ENCODE results near the gene DOCK2. TPM values are rescaled to one million over a fixed set of nuclear protein-coding genes. Genes with fewer than 3 reads are reported as not detected.

DOCK2 gene
- total RNA-seq, 1 donor from 2014 or later, result 7.5 TPM

DNA sequence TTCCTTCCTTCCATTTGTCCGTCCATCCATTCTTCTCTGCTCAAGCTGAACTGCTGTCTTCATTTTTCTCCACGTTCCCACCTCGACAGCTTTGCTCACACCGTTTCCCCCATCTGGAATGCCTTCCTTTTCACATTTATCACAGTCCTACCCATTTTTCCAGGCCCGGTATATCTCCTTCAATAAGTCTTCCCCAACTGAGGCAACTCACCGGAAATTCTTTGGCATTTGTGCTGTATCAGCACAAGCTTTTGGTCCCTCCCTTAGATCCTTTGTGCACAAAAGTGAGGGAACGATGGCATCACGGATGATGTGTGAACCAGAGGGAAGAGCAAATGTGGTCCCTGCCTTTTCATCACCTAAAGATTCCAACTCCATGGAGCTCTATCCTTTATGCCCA lies 388.8 kb downstream of the DOCK2 start:
- intact Hi-C loops (cut with micrococcal nuclease), result no loop called here
- no peak for DNase-seq

DNA sequence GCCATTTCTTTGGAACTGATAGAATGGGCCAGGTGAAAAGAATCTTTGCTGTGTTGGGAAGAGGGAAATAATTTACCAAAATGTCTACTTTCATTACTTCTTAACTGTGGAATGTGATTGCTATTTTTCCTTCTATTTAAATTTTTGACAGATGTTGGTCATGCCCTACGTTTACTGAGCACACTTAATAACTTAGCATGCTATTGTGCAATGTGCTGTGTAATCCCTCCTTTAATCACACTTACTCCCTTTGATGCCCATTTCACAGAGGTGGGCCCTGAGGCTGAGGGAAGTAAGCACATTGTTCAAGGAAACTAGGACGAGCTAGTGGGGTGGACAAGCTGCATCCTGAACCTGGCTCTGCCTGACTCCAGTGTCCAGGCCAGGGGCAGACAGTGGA lies 391.0 kb downstream of the DOCK2 start:
- DNase-seq (no peak), ATAC-seq (no peak)
- intact Hi-C loops (cut with micrococcal nuclease), result no loop called here

More for the DNA sequence above, 388.8 kb downstream of the DOCK2 start:
- no peak for ATAC-seq

DNA sequence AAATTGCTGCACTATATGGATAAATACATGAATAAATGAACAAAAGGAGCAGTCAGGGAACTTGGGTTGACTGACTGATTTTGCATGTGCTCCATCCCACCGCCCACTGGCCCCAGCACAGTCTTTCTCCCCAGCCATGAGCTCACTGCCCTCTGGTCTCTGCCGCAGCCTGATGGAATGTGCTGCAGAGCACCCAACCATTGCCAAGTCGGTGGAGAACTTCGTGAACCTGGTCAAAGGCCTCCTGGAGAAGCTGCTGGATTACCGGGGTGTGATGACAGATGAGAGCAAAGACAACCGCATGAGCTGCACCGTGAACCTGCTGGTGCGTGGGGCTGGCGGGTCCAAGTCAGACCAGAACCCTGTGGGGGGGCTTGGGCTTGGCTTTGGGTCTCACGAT lies 397.2 kb downstream of the DOCK2 start:
- no peak for DNase-seq
- intact Hi-C loops (cut with micrococcal nuclease), result no loop called here
- no peak for ATAC-seq

DNA sequence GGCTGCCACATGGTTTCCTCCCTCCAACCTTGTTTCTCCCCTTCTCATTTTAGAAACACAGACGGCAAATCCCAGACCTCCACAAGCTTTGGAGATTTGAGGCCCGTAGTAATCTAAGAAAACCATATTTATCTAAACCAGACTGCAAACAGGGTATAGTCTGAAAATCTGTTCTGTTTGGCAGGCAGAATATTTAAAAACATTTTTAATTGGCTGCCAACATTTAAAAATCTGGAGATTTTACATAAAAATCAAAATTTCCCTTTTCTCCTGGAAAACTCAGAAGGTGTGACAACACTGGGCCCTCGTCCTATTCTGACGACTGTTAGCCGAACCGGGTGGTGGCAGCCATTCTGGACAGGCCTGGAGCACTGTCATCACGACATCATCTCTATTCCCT lies 401.2 kb downstream of the DOCK2 start:
- DNase-seq (no peak), ATAC-seq (no peak)
- intact Hi-C loops (cut with micrococcal nuclease), result no loop called here

DNA sequence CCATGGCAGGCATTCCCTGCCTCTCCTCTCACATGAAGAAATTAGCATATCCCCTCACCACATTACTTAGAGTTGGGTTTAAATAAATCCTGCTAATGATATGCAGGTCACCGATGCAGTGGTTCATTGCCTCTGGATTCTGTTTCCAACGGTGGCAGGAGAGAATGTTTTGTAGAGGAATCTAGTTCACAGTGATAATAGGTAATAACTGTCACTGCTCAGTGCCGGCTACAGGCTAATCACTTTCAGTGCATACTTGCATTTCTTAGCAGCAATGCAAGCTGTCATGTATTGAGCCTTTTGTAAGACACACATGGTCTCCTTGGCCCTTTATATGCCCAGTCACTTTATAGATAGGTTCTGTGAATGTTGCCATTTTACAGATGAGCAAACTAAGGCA lies 402.8 kb downstream of the DOCK2 start:
- ATAC-seq (no peak), DNase-seq (no peak)
- intact Hi-C loops (cut with micrococcal nuclease), result no loop called here

DNA sequence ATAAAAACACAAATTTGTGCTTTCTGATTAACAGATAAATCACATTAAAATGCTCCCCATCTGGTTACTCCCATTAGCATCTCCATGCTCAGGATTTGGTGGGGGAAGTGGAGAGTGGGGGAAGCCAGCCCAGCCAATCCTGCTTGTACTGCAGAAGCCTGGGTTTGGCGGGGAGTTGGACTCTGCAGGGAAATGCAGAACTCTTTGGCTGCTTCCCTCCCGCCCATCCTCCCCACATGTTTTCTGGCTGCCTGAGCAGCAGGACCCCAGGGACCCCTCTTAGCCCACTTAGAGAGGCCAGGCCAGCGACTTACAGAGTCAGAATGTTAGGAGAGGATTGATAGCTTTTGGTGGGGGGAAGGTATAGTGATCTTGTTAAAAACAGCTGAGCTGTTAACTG lies 409.2 kb downstream of the DOCK2 start:
- intact Hi-C loops (cut with micrococcal nuclease), result no loop called here
- no peak for ATAC-seq
- DNase-seq, result no peak

DNA sequence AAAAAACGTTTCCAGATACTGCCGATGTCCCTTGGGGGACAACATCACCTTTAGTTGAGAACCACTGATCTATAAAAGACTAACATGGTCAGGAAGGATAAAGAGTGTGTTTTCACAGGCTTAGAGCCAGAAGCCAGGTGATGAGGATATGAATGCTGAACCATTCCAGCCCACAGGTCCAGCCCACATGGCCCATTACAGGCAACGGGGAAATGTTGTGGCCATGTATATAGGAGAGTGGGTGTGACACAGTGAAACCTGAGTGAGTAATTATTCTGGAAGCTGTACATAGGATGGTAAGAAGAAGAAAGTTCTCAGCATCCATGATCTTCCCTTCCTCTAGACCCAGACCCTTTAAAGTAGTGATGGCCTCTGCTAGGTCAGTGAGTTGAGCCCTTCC lies 412.6 kb downstream of the DOCK2 start:
- ATAC-seq (no peak), DNase-seq (no peak)
- intact Hi-C loops (cut with micrococcal nuclease), result no loop called here

DNA sequence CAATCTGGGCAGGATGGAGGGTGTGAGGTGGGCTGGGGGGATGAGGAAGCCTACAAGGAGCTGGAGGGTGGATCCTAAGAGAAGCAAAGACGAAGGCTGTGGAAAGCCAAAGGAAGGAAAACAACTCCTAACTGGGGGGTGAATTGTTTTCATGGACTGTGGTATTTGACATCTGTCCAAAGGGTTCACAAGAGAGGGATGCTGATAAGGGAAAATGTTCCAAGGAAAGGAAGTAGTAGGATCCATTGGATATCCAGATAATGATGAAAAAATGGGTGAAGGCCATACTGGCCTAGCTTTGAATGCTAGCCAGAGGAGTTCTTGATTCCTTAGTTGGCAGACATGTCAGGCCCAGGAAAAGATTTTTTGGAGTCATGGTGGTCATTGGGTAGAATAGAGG lies 416.8 kb downstream of the DOCK2 start:
- no peak for DNase-seq
- ATAC-seq, result no peak
- intact Hi-C loops (cut with micrococcal nuclease), result no loop called here

DNA sequence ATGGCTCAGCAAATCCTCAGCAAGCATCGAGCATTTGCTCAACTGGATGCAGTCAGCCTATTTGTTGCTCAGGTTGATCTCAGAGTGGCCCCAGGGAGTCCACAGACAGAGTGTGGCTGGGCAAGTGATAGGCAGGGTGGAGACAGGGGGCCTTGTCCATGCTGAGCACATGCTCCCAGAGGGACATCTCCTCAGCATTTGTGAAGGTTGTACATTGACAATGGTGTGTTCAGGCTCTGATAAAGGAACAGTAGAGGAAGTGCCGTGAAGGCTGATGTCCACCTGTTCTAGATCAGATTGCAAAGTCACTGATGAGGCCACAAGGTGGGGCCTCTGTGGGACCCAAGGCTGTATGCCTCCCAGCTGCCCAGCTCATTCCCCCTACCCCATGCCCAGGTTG lies 418.5 kb downstream of the DOCK2 start:
- ATAC-seq (no peak), DNase-seq (no peak)
- intact Hi-C loops (cut with micrococcal nuclease), result no loop called here

DNA sequence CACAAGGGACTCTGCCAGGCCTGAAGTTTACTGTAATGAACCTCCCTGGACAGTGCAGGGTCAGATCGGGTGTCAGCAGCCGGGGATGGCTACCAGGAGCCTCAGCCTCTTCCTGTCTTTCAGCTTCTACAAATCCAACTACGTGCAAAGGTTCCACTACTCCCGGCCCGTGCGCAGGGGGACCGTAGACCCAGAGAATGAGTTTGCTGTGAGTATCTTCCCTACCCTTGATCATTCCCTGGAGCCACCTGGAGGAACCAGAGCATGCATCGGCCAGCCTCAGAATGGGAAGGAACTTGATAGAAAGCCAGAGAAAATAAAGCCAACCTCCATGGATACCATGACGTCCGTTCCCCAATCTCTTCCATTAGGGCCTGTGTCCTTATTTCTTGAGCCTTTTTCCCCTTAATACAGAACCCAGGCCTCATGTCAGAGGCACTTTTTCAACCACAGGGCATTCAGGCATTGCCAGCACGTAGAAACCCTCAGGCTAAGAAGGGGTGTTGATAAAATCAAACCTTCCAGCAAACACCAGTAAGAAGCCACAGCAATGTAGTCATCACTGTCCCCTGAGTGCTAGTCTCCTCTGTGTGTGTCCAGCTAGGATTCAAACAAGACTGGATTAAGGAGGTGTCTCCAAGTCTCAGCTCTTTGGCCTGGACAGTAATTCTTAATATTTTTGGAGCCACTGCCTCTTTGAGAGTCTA lies 419.6 kb downstream of the DOCK2 start:
- DNase-seq (no peak), ATAC-seq (no peak)
- intact Hi-C loops (cut with micrococcal nuclease), result no loop called here

DNA sequence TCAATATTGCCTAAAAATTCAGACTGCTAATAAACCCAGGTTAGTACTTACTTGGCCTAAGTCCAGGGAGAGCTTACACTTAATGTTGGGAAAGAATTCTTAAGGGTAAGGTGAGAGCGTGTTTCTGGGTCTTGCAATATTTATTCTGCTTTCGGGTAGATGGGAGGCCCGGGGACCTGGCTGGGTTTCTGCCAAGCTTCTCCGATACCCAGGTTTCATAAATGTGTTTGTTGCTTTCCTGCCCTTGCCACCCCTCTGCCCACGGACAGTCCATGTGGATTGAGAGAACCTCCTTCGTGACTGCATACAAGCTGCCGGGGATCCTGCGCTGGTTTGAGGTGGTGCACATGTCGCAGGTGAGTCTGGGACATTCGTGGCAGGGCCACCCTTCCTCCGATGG lies 420.2 kb downstream of the DOCK2 start:
- DNase-seq, result no peak
- ATAC-seq, result no peak
- intact Hi-C loops (cut with micrococcal nuclease), result no loop called here

DNA sequence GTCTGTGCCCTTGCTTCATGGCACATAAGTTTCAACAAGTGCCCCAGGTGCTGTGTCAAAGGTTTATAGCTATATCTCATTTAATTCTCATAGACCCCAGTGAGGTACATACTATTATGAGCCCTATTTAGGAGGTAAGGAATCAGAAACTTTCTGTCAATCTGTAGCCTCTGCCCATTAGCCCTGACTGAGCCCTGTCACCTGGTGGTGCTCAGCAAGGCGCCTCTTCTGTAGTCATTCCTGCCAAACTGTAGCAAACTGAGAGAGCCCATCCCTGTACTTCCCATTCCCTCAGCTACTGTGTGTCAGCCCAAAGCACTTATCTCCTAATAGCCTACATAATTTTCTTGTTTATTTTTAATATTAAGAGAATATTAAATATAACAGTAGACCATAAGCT lies 422.1 kb downstream of the DOCK2 start:
- DNase-seq (no peak), ATAC-seq (no peak)
- intact Hi-C loops (cut with micrococcal nuclease), result no loop called here

DNA sequence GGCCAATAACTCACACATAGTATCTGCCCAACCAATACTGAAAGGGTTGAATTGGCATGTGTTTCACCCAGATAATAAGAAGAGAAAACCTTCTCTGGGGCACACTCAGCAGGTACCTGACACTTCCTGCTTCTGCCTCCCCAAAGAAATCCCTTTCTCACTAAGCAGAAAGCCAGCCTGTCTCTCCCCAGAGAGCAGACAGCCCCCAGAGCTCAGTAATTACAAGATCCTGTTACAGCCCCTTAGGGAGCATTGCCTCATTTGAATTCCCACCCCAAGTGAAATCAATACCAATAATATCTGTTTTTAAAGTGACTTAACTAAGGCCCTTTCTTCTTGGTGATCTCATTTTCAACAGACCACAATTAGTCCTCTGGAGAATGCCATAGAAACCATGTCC lies 430.1 kb downstream of the DOCK2 start:
- ATAC-seq (no peak), DNase-seq (no peak)
- intact Hi-C loops (cut with micrococcal nuclease), result no loop called here

DNA sequence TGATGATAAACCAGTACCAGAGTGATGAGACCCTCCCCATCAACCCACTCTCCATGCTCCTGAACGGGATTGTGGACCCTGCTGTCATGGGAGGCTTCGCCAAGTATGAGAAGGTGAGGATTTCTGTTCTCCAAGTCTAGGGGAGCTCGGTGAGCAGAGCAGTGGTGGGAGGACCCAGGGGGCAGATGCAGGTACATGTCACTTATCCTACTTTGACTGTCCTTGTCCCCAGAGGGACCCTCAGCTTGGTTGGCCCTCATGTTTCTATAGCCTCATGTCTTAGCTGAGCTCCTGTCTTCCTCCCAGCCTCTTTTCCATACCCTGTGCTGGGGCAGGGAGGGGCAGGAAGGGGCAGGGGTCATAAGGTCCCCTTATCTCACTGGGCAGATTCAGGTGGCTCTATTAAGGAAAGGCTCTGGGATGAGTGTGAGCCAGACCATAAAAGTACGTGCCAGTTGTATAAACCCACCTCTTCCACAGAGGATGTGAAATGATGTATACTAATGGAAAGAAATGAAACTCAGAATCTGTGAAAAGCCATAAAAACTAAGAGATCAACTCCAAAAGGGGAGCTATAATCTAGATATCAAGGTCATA lies 430.6 kb downstream of the DOCK2 start:
- ATAC-seq (no peak), DNase-seq (no peak)
- intact Hi-C loops (cut with micrococcal nuclease), result no loop called here

DNA sequence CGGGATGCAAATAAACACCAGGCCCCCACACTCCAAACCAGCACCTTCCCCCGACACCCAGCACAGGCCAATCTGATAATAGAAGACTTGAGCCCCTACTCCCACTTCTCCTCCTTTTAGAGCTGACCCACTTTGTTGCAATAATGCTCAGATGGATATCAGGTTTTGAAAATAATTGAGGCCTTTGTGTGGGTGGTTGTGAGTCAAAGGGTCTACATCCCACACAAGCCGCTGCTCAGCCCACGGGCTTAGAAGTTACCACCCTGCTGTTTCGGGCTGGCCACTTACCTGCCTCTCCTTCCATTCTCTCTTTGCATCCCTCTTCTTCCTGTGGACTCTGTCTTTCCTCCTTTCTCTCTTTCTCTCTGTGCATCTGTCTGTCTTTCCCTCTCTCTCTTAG lies 432.4 kb downstream of the DOCK2 start:
- ATAC-seq (no peak), DNase-seq (no peak)
- intact Hi-C loops (cut with micrococcal nuclease), result no loop called here

DNA sequence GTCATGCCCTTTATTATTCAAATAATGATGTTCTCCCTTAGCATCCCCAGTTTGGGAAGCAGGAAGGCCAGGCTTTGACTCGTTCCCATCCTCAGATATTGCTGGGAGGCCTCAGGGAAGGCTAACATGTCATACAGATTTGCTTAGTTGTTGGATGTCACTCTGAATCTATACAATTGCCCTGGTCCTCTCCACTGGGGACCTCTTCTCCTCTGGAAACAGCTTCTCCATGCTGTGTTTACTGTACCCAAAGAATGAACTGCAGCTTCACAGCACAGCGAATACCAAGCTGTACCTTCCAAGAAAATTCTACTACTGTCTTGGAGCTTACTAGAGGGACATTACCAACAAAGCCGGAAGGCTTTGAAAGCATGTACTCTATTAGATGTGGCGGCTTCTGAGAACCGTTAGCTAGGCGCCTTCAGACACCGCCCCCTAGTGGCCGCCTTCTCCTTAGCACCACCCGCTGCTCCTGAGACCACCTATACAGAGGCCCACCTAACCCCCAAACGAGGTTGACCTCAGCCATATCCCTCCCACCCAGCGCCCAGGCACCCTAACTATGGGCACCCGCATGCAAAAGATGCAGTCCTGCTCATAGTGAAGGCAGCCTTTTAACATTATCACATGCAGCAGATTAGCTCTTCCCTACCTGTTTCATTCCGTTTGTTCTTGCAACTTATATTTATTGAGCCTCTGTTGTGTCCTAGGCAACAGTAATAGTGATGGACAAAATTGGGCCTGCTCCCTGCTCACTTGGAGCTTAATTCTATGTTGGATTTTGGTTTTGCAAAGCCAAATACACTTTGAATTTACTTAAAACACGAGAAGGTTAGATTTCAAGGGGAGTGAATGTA lies 433.7 kb downstream of the DOCK2 start:
- DNase-seq (peak; percentile 72), ATAC-seq (peak; percentile 63)
- intact Hi-C loops (cut with micrococcal nuclease), result no loop called here

DNA sequence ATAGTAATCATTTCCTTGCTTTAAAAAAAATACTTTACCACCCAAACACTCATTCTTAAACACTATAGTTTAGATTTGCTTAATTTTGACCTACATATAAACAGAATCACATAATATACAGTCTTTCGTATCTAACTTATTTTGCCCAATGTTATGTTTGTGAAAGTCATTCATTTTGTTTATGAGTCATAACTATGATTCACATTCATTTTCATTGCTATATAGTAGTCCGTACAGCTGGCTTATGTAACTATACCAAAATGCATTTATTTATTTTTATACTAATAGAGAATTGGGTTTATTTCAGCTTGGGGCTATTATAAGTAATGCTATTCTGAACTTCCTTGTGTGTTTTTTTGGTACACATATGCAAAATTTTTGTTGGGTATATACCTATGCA lies 434.7 kb downstream of the DOCK2 start:
- no peak for ATAC-seq
- DNase-seq, result no peak
- intact Hi-C loops (cut with micrococcal nuclease), result no loop called here

DNA sequence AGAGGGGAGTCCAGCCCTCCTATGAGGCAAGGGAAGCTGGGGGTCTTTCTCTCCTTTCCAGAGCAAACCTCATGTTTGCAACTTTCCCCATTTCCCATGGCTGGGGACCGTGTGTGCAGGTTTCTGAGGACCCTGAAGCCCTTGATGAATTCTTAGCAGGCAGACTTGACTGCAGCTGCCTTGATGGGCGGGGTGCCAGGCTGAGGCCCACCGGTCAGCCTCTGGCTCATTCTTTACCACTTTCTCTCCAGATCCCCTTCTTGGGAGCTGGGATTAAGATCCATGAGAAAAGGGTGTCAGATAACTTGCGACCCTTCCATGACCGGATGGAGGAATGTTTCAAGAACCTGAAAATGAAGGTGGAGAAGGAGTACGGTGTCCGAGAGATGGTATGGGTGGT lies 438.6 kb downstream of the DOCK2 start:
- no peak for ATAC-seq
- no peak for DNase-seq
- intact Hi-C loops (cut with micrococcal nuclease), result no loop called here

DNA sequence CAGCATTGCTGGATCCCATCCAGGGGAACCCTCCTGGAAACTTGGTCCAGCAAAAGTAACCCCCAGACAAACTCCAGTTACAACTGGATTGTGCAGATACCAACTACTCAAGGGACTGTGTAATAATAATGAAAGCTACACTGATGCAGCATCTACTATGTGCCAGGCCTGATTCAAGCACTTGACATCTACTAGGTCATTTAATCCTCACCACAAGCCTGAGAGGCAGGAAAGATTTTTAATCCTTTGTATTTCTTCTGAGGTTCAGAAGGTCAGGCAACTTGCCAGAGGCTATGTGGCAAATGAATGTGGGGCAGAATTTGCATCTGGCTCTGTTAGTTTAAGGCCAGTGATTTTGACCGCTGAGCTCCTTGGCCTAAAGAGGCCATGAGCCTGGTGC lies 439.1 kb downstream of the DOCK2 start:
- DNase-seq, result no peak
- intact Hi-C loops (cut with micrococcal nuclease), result no loop called here
- no peak for ATAC-seq

DNA sequence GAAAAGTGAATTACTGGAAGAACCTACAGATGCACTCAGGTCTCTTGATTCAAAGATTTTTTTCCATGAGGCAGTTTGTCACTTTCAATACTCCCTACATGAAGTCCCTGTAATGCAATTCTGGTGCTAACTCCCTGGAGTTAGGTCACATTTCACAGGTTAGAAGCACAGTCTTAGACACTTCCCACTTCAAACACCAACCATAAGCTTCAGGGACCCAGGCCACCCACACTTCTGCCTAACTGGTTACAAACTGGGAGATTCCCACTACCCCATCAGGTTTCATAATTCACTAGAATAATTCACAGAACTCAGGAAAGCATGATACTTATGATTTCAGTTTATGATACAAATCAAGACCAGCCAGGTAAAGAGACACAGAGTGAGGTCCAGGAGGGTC lies 439.7 kb downstream of the DOCK2 start:
- intact Hi-C loops (cut with micrococcal nuclease), result no loop called here
- ATAC-seq (no peak), DNase-seq (no peak)

DNA sequence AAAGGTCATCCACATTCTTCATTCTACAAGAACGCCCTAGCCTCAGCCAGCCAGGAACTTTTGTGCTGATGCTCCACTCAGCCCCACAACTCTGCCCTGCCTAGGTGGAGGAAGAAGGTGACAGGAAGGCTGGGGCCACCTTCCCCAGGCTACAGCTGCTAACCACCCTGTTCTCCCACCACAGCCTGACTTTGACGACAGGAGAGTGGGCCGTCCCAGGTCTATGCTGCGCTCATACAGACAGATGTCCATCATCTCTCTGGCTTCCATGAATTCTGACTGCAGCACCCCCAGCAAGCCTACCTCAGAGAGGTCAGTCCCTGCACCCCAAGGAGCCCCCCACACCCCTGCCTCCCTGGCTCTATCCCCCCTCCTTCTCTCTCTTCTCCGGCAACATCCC lies 440.5 kb downstream of the DOCK2 start:
- ATAC-seq (no peak), DNase-seq (no peak)
- intact Hi-C loops (cut with micrococcal nuclease), result no loop called here
